Neural progenitor cell (in vitro differentiated cells): ENCODE results near the gene LARGE1. TPM values are rescaled to one million over a fixed set of nuclear protein-coding genes. Genes with fewer than 3 reads are reported as not detected.

Experiments used
- DNase-seq: peaks from one replicate; pipeline ENCODE4 v3.0.0-alpha.2; 2016; ENCODE audit warnings: low spot score
- H2AFZ ChIP-seq: fragments of 200-600 bp; sonication (generic); replicated peaks from 2 replicates; pipeline ENCODE4 v1.6.1; 2016; ENCODE audit warnings: antibody characterized with exemption
- H3F3A ChIP-seq: fragments of 200-600 bp; sonication (generic); 2 replicates; pipeline ENCODE4 v1.6.1; 2016; ENCODE audit warnings: antibody characterized with exemption, low read depth
- H3K27ac ChIP-seq: fragments of 200-600 bp; sonication (generic); 2 replicates; pipeline ENCODE4 v1.5.1; 2016; ENCODE audit warnings: mild to moderate bottlenecking
- H3K27me3 ChIP-seq: fragments of 200-600 bp; sonication (generic); 2 replicates; pipeline ENCODE4 v1.6.1; 2016; ENCODE audit warnings: mild to moderate bottlenecking, moderate library complexity
- H3K36me3 ChIP-seq: fragments of 200-600 bp; sonication (generic); 2 replicates; pipeline ENCODE4 v1.5.1; 2016
- H3K4me1 ChIP-seq: fragments of 200-600 bp; sonication (generic); 2 replicates; pipeline ENCODE4 v1.6.1; 2016; ENCODE audit warnings: mixed run types
- H3K4me2 ChIP-seq: fragments of 200-600 bp; sonication (generic); 2 replicates; pipeline ENCODE4 v1.6.1; 2016
- H3K4me3 ChIP-seq: fragments of 200-600 bp; sonication (generic); 2 replicates; pipeline ENCODE4 v1.5.1; 2016
- H3K79me2 ChIP-seq: fragments of 200-600 bp; sonication (generic); 2 replicates; pipeline ENCODE4 v1.6.1; 2016; ENCODE audit warnings: low read depth
- H3K9ac ChIP-seq: fragments of 200-600 bp; sonication (generic); 2 replicates; pipeline ENCODE4 v1.6.1; 2016
- H3K9me3 ChIP-seq: fragments of 200-600 bp; sonication (generic); 2 replicates; pipeline ENCODE4 v1.5.1; 2016; ENCODE audit warnings: low read depth
- H4K20me1 ChIP-seq: fragments of 200-600 bp; sonication (generic); 2 replicates; pipeline ENCODE4 v1.6.1; 2016; ENCODE audit warnings: low read depth
- H3K27ac Mint-ChIP-seq: 3 replicates; pipeline ENCODE4 v1.8.0; 2021; ENCODE audit warnings: mixed read lengths
- H3K27me3 Mint-ChIP-seq: 2 replicates; pipeline ENCODE4 v1.8.0; 2022; ENCODE audit warnings: low read depth, mild to moderate bottlenecking, inconsistent platforms, moderate library complexity, mixed read lengths; ENCODE audit not compliant: insufficient read depth
- H3K36me3 Mint-ChIP-seq: 3 replicates; pipeline ENCODE4 v1.8.0; 2021; ENCODE audit warnings: mixed read lengths
- H3K4me1 Mint-ChIP-seq: 3 replicates; pipeline ENCODE4 v1.8.0; 2021; ENCODE audit warnings: mixed read lengths
- H3K4me3 Mint-ChIP-seq: 3 replicates; pipeline ENCODE4 v1.8.0; 2021; ENCODE audit warnings: mild to moderate bottlenecking, moderate library complexity, mixed read lengths
- H3K9me3 Mint-ChIP-seq: 3 replicates; pipeline ENCODE4 v1.8.0; 2020; ENCODE audit warnings: mixed read lengths
- CTCF ChIP-seq: fragments of 200-600 bp; sonication (generic); IDR thresholded peaks from 2 replicates; pipeline ENCODE4 v1.5.1; 2017; ENCODE audit warnings: antibody characterized with exemption, mild to moderate bottlenecking
- EZH2 ChIP-seq: fragments of 200-600 bp; sonication (generic); IDR thresholded peaks from 2 replicates; pipeline ENCODE4 v1.6.1; 2017; ENCODE audit warnings: antibody characterized with exemption, mild to moderate bottlenecking, moderate library complexity
- EZH2phosphoT487 ChIP-seq: fragments of 200-600 bp; sonication (generic); IDR thresholded peaks from 2 replicates; pipeline ENCODE4 v1.6.1; 2017; ENCODE audit warnings: antibody characterized with exemption
- total RNA-seq: library from RNA; depleted of rRNA; stranded (reverse); fragments of >200 nt; gene quantifications from 2 replicates; pipeline ENCODE4 v1.2.3, GENCODE V29; 2015; ENCODE audit warnings: low replicate concordance

The LARGE1 gene
- total RNA-seq, 1 donor from 2014 or later = 24.9 TPM

GRCh38 chr22:33895444-33895843 lies 24.8 kb downstream of the LARGE1 start:
- H3K79me2 ChIP-seq = peaks cover 94% of the 10 kb centered on the region
- H3K36me3 Mint-ChIP-seq = peaks cover 34% of the 10 kb centered on the region
- no peaks in the 10 kb centered on the region for H3K27me3 ChIP-seq
- no peak for DNase-seq
- peaks cover 27% of the 10 kb centered on the region for H3K9me3 Mint-ChIP-seq
- peaks cover 2% of the 10 kb centered on the region for H3K27me3 Mint-ChIP-seq
- no peak overlapping the region for H3K4me2 ChIP-seq
- H3K36me3 ChIP-seq = no peaks in the 10 kb centered on the region
- no peak overlapping the region for H3K4me3 ChIP-seq
- H3K4me1 ChIP-seq = peaks cover 40% of the 10 kb centered on the region
- no peak overlapping the region for H3K27ac Mint-ChIP-seq
- H3K4me1 Mint-ChIP-seq = peaks cover 32% of the 10 kb centered on the region
- H3K27ac ChIP-seq = no peak overlapping the region
- peaks cover 35% of the 10 kb centered on the region for H3F3A ChIP-seq
- TF ChIP-seq EZH2 = no peak
- no peak for TF ChIP-seq EZH2phosphoT487
- TF ChIP-seq CTCF = no peak
- H4K20me1 ChIP-seq = peaks cover 36% of the 10 kb centered on the region
- no peak overlapping the region for H2AFZ ChIP-seq
- H3K4me3 Mint-ChIP-seq = no peak overlapping the region
- no peak overlapping the region for H3K9ac ChIP-seq
- H3K9me3 ChIP-seq = no peaks in the 10 kb centered on the region

GRCh38 chr22:33894515-33894914 lies 25.8 kb downstream of the LARGE1 start:
- no peaks in the 10 kb centered on the region for H3K36me3 ChIP-seq
- no peak for DNase-seq
- H3K4me2 ChIP-seq = no peak overlapping the region
- peaks cover 2% of the 10 kb centered on the region for H3K27me3 Mint-ChIP-seq
- H3K27ac ChIP-seq = no peak overlapping the region
- H3K4me3 ChIP-seq = no peak overlapping the region
- H4K20me1 ChIP-seq = peaks cover 33% of the 10 kb centered on the region
- peaks cover 27% of the 10 kb centered on the region for H3K9me3 Mint-ChIP-seq
- H3K36me3 Mint-ChIP-seq = peaks cover 34% of the 10 kb centered on the region
- H3K79me2 ChIP-seq = peaks cover 94% of the 10 kb centered on the region
- no peaks in the 10 kb centered on the region for H3K9me3 ChIP-seq
- no peak overlapping the region for H2AFZ ChIP-seq
- peaks cover 30% of the 10 kb centered on the region for H3K4me1 ChIP-seq
- H3K9ac ChIP-seq = no peak overlapping the region
- H3K4me3 Mint-ChIP-seq = no peak overlapping the region
- TF ChIP-seq EZH2 (no peak), EZH2phosphoT487 (no peak), CTCF (no peak)
- no peak overlapping the region for H3K27ac Mint-ChIP-seq
- H3F3A ChIP-seq = peaks cover 26% of the 10 kb centered on the region
- peaks cover 26% of the 10 kb centered on the region for H3K4me1 Mint-ChIP-seq
- no peaks in the 10 kb centered on the region for H3K27me3 ChIP-seq

GRCh38 chr22:33894036-33894435 lies 26.2 kb downstream of the LARGE1 start:
- peaks cover 25% of the 10 kb centered on the region for H3K4me1 Mint-ChIP-seq
- DNase-seq = no peak
- H3K27ac Mint-ChIP-seq = no peak overlapping the region

More at GRCh38 chr22:33894036-33894435, 26.2 kb downstream of the LARGE1 start:
- Histone ChIP-seq H3K27me3 (no peaks in the 10 kb centered on the region), H3K4me3 (no peak overlapping the region), H3F3A (peaks cover 21% of the 10 kb centered on the region), H3K9ac (no peak overlapping the region), H3K4me2 (no peak overlapping the region), H2AFZ (no peak overlapping the region), H3K4me1 (peaks cover 26% of the 10 kb centered on the region), H3K36me3 (no peaks in the 10 kb centered on the region), H3K79me2 (peaks cover 94% of the 10 kb centered on the region), H3K27ac (no peak overlapping the region), H3K9me3 (no peaks in the 10 kb centered on the region), H4K20me1 (peaks cover 28% of the 10 kb centered on the region)
- TF ChIP-seq CTCF (no peak), EZH2phosphoT487 (no peak), EZH2 (no peak)
- Mint-ChIP-seq H3K27me3 (peaks cover 2% of the 10 kb centered on the region), H3K4me3 (no peak overlapping the region), H3K9me3 (peaks cover 27% of the 10 kb centered on the region), H3K36me3 (peaks cover 33% of the 10 kb centered on the region)
